ENCODE results near the gene STK32C.

STK32C gene

GRCh38 chr10:132197271-132198067 lies 110.3 kb downstream of the STK32C start:
- no peak for DNase-seq (ENCODE audit: low read depth)

DNA sequence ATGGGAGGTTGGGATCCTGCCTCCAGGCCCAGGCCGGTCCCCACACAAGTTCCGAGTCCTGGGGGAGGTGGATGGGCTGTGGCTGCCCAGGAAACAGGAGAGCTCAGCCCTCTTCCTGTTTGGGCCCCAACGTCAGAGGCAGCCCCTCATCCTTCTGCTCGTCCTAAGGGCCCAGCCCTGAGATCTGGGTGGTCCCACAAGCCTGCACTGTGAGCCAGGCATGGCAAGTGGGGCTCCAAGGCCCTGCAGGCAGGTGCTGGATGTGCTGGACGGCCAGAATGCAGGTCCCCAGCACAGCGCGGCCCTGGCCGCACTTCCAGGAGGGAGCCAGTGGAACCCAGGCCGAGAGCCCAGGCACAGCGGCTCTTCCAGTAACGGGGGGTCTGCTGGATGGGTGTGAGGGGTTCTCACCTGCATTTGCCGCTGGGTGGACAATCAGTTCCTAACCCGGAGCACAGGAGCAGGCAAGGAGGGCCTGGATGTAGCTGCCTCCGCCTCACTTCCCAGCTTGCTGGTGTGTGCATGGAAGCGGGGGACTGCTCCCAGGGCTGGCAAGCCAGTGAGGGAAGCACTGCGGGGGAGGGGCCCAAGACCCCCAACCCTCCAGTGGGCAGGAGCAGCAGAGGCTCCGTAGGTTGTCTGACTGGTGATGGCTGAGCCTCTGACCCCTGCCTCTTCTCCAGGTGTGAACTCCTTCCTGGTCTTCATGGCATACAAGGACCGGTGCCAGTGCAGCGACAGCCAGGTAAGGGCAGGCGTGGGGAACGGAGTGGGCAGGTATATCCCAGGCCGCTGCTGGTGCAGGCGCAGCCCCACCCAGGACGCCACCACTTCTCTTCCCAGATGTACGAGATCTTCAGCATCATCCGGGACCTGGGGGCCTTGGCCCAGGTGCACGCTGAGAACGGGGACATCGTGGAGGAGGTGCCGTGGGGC lies 111.3 kb downstream of the STK32C start:
- DNase-seq (ENCODE audit: low read depth): no peak

GRCh38 chr10:132195366-132196075 lies 112.2 kb downstream of the STK32C start:
- no peak for DNase-seq (ENCODE audit: low read depth)

DNA sequence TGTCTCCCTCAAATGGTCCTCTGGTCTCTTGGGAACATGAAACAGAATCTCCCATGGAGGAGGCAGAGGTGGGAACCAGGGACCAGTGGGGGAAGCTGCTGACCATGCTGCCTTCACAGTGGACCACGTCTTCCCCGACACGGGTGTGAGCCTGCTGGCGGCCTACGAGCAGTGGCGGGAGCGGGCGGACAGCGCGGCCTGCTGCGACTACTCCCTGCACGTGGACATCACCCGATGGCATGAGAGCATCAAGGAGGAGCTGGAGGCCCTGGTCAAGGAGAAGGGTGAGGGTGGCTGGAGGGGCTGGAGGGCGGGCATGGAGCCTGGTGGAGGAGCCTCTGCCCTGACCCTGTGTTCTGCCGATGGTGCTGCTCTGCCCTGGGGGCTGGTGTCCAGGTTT lies 113.0 kb downstream of the STK32C start:
- DNase-seq (ENCODE audit: low read depth): no peak

DNA sequence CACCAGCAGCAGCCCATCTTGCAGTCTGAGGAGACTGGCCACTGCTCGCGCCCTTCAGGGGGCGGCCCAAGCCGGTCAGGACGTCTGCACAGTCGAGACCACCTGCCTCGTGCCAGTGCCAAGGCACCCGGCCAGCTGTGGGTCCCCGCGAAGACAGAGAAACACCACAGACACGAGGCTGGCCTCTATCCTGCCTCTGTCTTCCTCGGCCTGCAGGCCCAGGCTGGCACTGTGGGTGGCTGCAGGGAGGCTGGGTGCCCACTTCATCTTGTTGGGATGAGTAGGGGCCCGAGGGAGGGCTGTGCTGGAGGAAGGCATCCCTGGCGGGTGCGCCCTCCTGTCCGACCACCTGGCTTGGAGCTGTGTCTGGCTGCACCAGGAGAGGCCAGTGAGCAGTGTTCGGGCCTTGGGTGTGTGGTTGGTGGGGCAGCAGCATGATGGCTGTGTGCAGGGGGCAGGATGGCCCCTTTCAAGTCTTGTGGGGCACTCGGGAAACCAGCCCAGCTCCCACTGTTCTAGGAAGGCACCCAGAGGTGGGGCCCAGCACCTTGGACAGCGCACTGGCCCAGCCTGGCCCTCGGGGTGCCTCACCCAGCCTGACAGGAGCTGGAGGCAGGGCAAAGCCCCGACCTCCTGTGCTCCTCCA lies 113.7 kb downstream of the STK32C start:
- DNase-seq (ENCODE audit: low read depth): no peak

DNA sequence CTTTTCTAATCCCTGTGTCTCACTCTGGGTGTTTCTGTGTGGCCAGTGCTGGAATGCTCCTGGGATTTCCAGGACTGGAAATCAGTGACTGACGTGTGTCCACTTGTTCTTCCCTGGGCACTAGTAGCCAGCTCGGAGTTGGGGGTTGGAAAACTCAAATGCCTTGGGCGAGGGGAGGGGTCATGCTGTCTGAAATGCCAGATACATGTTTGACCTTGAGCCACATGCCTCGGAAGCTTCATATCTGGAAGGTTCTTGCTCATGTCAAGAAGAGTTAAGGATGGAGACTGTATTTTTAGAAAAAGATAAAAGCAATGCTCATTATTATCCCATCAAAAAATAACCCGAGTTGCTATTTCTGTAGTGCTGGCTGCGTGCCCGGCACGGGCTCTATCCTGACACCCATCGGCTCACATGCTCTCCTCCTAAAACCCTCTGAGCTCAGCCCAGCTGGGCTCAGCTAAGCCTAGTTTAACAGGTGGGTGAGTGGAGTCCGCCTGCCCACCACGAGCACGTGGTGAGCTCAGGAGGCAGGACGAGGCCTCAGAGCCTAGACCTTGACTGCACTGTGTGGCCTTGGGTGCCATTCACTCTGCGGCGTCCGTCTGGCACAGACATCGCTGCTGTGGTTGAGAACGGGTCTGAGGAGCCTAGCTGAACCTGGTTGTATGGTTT lies 114.6 kb downstream of the STK32C start:
- no peak for DNase-seq (ENCODE audit: low read depth)

GRCh38 chr10:132192076-132192975 lies 115.4 kb downstream of the STK32C start:
- DNase-seq (ENCODE audit: low read depth): no peak

DNA sequence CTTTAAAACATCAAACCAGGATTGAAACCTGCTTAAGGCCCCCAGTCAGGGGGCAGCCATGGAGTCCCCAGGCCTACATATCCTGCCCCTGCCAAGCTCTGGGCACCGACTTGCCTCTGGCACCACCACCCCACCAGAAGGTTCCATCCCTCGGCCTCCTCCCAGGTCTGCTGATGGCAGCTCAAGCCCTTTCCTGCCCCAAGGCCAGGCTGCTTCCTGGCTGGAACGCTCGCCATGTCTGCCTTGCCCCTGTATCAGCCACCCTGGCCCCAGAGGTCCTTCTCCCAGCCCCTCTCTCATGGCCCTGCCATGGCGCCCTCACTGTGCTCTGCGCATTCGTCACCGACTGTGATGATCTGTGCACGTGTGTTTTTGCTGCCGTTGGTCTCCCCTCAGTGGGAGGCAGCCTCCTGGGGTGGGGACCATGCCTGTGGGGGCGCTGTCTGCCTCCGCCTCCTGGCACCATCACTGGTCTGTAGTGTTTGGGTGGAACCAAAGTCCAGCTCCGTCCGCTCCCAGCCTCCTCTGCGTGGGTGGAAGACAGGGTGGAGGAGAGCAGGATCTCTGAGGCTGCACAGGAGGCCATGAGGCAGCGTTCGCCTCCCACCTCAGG lies 117.8 kb downstream of the STK32C start:
- DNase-seq (ENCODE audit: low read depth): no peak

- DNase-seq (ENCODE audit: low read depth): no peak
Measured at GRCh38 chr10:132189016-132189415, 118.7 kb downstream of the STK32C start.

- no peak for DNase-seq (ENCODE audit: low read depth)
Measured at GRCh38 chr10:132188331-132188730, 119.4 kb downstream of the STK32C start.

- no peak for DNase-seq (ENCODE audit: low read depth)
Measured at GRCh38 chr10:132187430-132188138, 120.2 kb downstream of the STK32C start.

DNA sequence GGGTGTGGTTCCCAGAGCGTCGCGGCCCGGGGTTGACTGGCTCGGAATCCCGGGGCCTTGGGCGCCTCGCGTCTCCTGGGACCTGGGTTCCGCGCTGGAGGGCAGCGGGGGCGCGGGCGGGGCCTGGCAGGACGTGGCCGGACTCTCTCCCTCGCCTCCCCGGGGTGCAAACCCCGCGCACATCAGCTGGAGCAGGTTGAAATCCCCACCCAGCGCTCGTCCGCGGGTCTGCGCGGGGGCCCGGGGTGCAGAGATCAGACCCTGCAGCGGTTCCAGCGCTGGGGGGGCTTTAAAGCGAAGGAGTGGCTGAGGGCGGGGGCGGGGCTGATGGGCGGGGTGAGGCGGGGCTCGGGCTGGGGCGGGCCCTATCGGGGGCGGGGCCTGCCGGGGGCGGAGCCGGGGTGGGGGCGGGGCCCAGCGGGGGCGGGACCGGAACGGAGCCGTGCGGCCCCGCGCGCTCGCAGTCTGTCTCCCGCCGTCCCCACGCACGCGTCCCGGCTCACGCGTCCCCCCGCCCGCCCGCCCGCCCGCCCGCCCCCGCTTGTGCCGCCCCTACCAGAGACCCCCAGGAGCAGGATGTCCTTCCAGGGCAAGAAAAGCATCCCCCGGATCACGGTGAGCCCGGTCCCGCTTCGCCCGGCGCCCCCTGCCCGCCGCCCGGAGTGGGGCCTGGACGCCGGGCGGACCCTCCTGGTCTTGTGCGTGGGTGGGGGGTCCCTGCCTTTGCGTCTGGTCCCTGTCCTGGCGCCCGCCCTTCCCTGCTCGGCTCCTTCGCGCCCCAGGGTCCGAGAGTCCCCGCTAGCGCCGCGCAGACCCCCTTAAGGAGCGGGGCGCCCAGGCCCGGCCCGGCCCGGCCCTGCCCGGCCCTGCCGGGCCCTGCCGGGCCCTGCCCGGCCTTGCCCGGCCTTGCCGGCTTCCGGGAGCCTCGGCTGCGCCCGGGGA lies 121.0 kb downstream of the STK32C start, which contains the start of gene DPYSL4:
TSS of gene DPYSL4 (plus strand) at position 461 of the 942 bp plus-strand sequence. CDS start at position 577, 116 bp downstream.
- peak; percentile 28 for DNase-seq (ENCODE audit: low read depth)

GRCh38 chr10:132185601-132186487 lies 121.9 kb downstream of the STK32C start:
- DNase-seq (ENCODE audit: low read depth): peak; percentile 48

DNA sequence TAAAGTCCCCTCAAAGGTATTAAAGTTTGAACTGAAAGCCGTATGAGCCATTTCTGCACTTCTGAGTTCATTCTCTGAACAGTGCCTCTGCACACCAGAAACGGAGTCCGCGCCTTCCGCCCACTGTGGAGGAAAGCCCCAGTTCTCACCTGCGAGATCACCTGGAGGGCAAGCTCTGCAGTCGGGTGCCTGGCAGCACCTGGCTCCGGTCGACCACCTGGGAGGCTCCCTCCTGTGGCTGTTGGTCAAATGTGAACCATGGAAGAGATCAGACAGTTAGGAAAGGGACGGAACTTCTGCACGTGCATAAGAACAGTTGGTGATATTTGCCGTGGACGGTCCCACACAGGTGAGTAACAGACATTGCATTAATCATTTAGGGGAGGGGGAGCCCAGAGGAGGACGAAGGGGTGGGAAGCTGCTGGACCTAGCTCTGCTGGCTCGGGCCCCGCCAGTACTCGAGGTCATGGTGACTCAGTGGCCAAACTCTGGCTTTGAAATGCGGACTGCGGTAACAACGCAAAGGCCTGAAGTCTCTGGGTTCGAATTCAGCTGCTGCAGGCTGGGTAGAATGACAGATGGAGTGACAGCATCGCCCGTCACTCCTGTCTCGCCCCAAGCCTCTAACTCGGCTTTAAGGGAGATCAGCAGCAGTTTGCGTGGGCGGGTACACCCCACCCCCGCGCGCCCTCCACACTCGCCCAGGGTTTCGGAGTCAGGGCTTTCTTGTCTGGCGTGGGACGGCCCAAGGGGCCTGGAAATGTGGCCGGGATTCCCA lies 122.7 kb downstream of the STK32C start:
- DNase-seq (ENCODE audit: low read depth): no peak

DNA sequence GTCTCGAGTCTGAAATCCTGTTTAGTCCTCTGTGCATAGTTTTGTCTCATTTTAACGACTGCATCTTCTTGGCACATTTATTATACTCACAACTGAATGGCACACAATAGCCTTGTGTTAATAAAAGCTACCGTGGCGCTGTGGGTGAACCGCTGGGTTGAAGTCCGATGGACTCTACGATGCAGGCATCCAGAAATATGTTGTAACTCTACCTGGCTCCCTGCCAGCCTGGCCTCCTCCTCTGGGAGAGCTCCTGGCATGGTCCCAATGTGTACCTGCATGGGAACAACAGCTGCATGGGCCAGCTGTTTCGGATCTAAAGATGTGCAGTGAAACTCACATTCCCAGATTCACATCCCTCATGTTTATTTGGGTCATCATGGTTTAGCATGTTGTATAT lies 124.7 kb downstream of the STK32C start:
- no peak for DNase-seq (ENCODE audit: low read depth)

- DNase-seq (ENCODE audit: low read depth): no peak
Measured at GRCh38 chr10:132182591-132182990, 125.2 kb downstream of the STK32C start.

All from activated T-cell treated with anti-CD3 and anti-CD28 coated beads for 1 hour (primary cell).